ENCODE measurements around the gene MSL1. TPM values are rescaled to one million over a fixed set of nuclear protein-coding genes. Genes with fewer than 3 reads are reported as not detected.

The MSL1 gene
- polyA plus RNA-seq, 4 donors = 53.1 to 120 (median 69.3) TPM

- no peak for FAIRE-seq
- Histone ChIP-seq H3K4me3 (ENCODE audit: low read depth in 1 of 3, low read length in 3 of 3) (no peak overlapping the region), H3K27me3 (ENCODE audit: control insufficient read depth in 3 of 3, insufficient read depth in 3 of 3, low read length in 3 of 3) (no peaks in the 10 kb centered on the region), H3K36me3 (ENCODE audit: control insufficient read depth in 3 of 3, insufficient read depth in 2 of 3, low read depth in 1 of 3, low read length in 3 of 3) (no peaks in the 10 kb centered on the region), H3K9me3 (ENCODE audit: control insufficient read depth in 2 of 2, insufficient read depth in 1 of 2, low read depth in 1 of 2, low read length in 1 of 2) (no peaks in the 10 kb centered on the region), H3K4me1 (ENCODE audit: control insufficient read depth in 3 of 3, insufficient read depth in 2 of 3, low read depth in 1 of 3, low read length in 2 of 3) (peaks cover 16 to 75% (median 38%) of the 10 kb centered on the region in 3 donors), H3K27ac (ENCODE audit: low read depth in 1 of 3, low read length in 2 of 3) (peak overlapping the region; percentile 74 to 90 (median 78))
- 50 to 83% (median 81%) methylated on average over 19 to 20 of the region's 20 CpGs for WGBS, 3 donors
- no peak for DNase-seq
These were observed 14.8 kb upstream of the MSL1 start for GRCh38 chr17:40106760-40107521.

GRCh38 chr17:40107522-40108174, 14.1 kb upstream of the MSL1 start:
- 29 to 68% (median 54%) methylated on average over 5 of the region's 5 CpGs for WGBS, 3 donors
- Histone ChIP-seq H3K4me1 (ENCODE audit: control insufficient read depth in 3 of 3, insufficient read depth in 2 of 3, low read depth in 1 of 3, low read length in 2 of 3) (peaks cover 16 to 81% (median 38%) of the 10 kb centered on the region in 3 donors), H3K27ac (ENCODE audit: low read depth in 1 of 3, low read length in 2 of 3) (peak overlapping the region; percentile 74 to 90 (median 78)), H3K36me3 (ENCODE audit: control insufficient read depth in 3 of 3, insufficient read depth in 2 of 3, low read depth in 1 of 3, low read length in 3 of 3) (no peaks in the 10 kb centered on the region), H3K9me3 (ENCODE audit: control insufficient read depth in 2 of 2, insufficient read depth in 1 of 2, low read depth in 1 of 2, low read length in 1 of 2) (no peaks in the 10 kb centered on the region), H3K4me3 (ENCODE audit: low read depth in 1 of 3, low read length in 3 of 3) (no peak overlapping the region), H3K27me3 (ENCODE audit: control insufficient read depth in 3 of 3, insufficient read depth in 3 of 3, low read length in 3 of 3) (no peaks in the 10 kb centered on the region)
- no peak for DNase-seq
- no peak for FAIRE-seq

- DNase-seq = peak in 1 of 2 donors; percentile 70
- FAIRE-seq = no peak
- H3K4me3 ChIP-seq (ENCODE audit: low read depth in 1 of 3, low read length in 3 of 3) = no peak overlapping the region
- peak overlapping the region; percentile 78 to 90 (median 88) for H3K27ac ChIP-seq (ENCODE audit: low read depth in 1 of 3, low read length in 2 of 3)
- no peaks in the 10 kb centered on the region for H3K27me3 ChIP-seq (ENCODE audit: control insufficient read depth in 3 of 3, insufficient read depth in 3 of 3, low read length in 3 of 3)
- no peaks in the 10 kb centered on the region for H3K9me3 ChIP-seq (ENCODE audit: control insufficient read depth in 2 of 2, insufficient read depth in 1 of 2, low read depth in 1 of 2, low read length in 1 of 2)
- H3K36me3 ChIP-seq (ENCODE audit: control insufficient read depth in 3 of 3, insufficient read depth in 2 of 3, low read depth in 1 of 3, low read length in 3 of 3) = no peaks in the 10 kb centered on the region
- H3K4me1 ChIP-seq (ENCODE audit: control insufficient read depth in 3 of 3, insufficient read depth in 2 of 3, low read depth in 1 of 3, low read length in 2 of 3) = peaks cover 9 to 79% (median 29%) of the 10 kb centered on the region in 3 donors
- 76 to 85% (median 82%) methylated on average over 9 of the region's 9 CpGs for WGBS, 3 donors
These were observed 12.6 kb upstream of the MSL1 start for GRCh38 chr17:40108970-40109824.

GRCh38 chr17:40110026-40110845, 11.5 kb upstream of the MSL1 start:
- FAIRE-seq (no peak), DNase-seq (no peak)
- WGBS, 3 donors = 45 to 66% (median 57%) methylated on average over 3 of the region's 3 CpGs
- Histone ChIP-seq H3K4me1 (ENCODE audit: control insufficient read depth in 3 of 3, insufficient read depth in 2 of 3, low read depth in 1 of 3, low read length in 2 of 3) (peaks cover 9 to 79% (median 29%) of the 10 kb centered on the region in 3 donors), H3K27ac (ENCODE audit: low read depth in 1 of 3, low read length in 2 of 3) (peak overlapping the region; percentile 88 to 94 (median 88)), H3K9me3 (ENCODE audit: control insufficient read depth in 2 of 2, insufficient read depth in 1 of 2, low read depth in 1 of 2, low read length in 1 of 2) (no peaks in the 10 kb centered on the region), H3K36me3 (ENCODE audit: control insufficient read depth in 3 of 3, insufficient read depth in 2 of 3, low read depth in 1 of 3, low read length in 3 of 3) (no peaks in the 10 kb centered on the region), H3K27me3 (ENCODE audit: control insufficient read depth in 3 of 3, insufficient read depth in 3 of 3, low read length in 3 of 3) (no peaks in the 10 kb centered on the region), H3K4me3 (ENCODE audit: low read depth in 1 of 3, low read length in 3 of 3) (no peak overlapping the region)

- DNase-seq (peak; percentile 95 to 96), FAIRE-seq (no peak)
- Histone ChIP-seq H3K9me3 (ENCODE audit: control insufficient read depth in 2 of 2, insufficient read depth in 1 of 2, low read depth in 1 of 2, low read length in 1 of 2) (no peaks in the 10 kb centered on the region), H3K4me1 (ENCODE audit: control insufficient read depth in 3 of 3, insufficient read depth in 2 of 3, low read depth in 1 of 3, low read length in 2 of 3) (peaks cover 9 to 82% (median 26%) of the 10 kb centered on the region in 3 donors), H3K27ac (ENCODE audit: low read depth in 1 of 3, low read length in 2 of 3) (peak overlapping the region; percentile 88 to 94 (median 88)), H3K4me3 (ENCODE audit: low read depth in 1 of 3, low read length in 3 of 3) (no peak overlapping the region), H3K27me3 (ENCODE audit: control insufficient read depth in 3 of 3, insufficient read depth in 3 of 3, low read length in 3 of 3) (no peaks in the 10 kb centered on the region), H3K36me3 (ENCODE audit: control insufficient read depth in 3 of 3, insufficient read depth in 2 of 3, low read depth in 1 of 3, low read length in 3 of 3) (no peaks in the 10 kb centered on the region)
- 0 to 1% (median 1%) methylated on average over 12 of the region's 12 CpGs for WGBS, 3 donors
These were observed 10.3 kb upstream of the MSL1 start for GRCh38 chr17:40111221-40112128.

- Histone ChIP-seq H3K27me3 (ENCODE audit: control insufficient read depth in 3 of 3, insufficient read depth in 3 of 3, low read length in 3 of 3) (no peaks in the 10 kb centered on the region), H3K27ac (ENCODE audit: low read depth in 1 of 3, low read length in 2 of 3) (peak overlapping the region; percentile 88 to 94 (median 88)), H3K9me3 (ENCODE audit: control insufficient read depth in 2 of 2, insufficient read depth in 1 of 2, low read depth in 1 of 2, low read length in 1 of 2) (no peaks in the 10 kb centered on the region), H3K4me1 (ENCODE audit: control insufficient read depth in 3 of 3, insufficient read depth in 2 of 3, low read depth in 1 of 3, low read length in 2 of 3) (peaks cover 9 to 81% (median 24%) of the 10 kb centered on the region in 3 donors), H3K4me3 (ENCODE audit: low read depth in 1 of 3, low read length in 3 of 3) (no peak overlapping the region), H3K36me3 (ENCODE audit: control insufficient read depth in 3 of 3, insufficient read depth in 2 of 3, low read depth in 1 of 3, low read length in 3 of 3) (no peaks in the 10 kb centered on the region)
- FAIRE-seq (no peak), DNase-seq (no peak)
- WGBS, 3 donors = 20 to 36% (median 30%) methylated on average over 2 of the region's 2 CpGs
These were observed 9.5 kb upstream of the MSL1 start for GRCh38 chr17:40112191-40112711.

GRCh38 chr17:40112718-40113109, 9.1 kb upstream of the MSL1 start:
- H3K4me3 ChIP-seq (ENCODE audit: low read depth in 1 of 3, low read length in 3 of 3) = no peak overlapping the region
- H3K36me3 ChIP-seq (ENCODE audit: control insufficient read depth in 3 of 3, insufficient read depth in 2 of 3, low read depth in 1 of 3, low read length in 3 of 3) = no peaks in the 10 kb centered on the region
- 52 to 55% (median 53%) methylated on average over 4 of the region's 4 CpGs for WGBS, 3 donors
- no peaks in the 10 kb centered on the region for H3K9me3 ChIP-seq (ENCODE audit: control insufficient read depth in 2 of 2, insufficient read depth in 1 of 2, low read depth in 1 of 2, low read length in 1 of 2)
- no peaks in the 10 kb centered on the region for H3K27me3 ChIP-seq (ENCODE audit: control insufficient read depth in 3 of 3, insufficient read depth in 3 of 3, low read length in 3 of 3)
- peaks cover 9 to 77% (median 20%) of the 10 kb centered on the region in 3 donors for H3K4me1 ChIP-seq (ENCODE audit: control insufficient read depth in 3 of 3, insufficient read depth in 2 of 3, low read depth in 1 of 3, low read length in 2 of 3)
- peak overlapping the region in 2 of 3 donors; percentile 88 to 94 for H3K27ac ChIP-seq (ENCODE audit: low read depth in 1 of 3, low read length in 2 of 3)
- no peak for DNase-seq
- no peak for FAIRE-seq
